HepG2 (cell line): ENCODE data around the gene RHOT2. TPM values are rescaled to one million over a fixed set of nuclear protein-coding genes. Genes with fewer than 3 reads are reported as not detected.
A peak's percentile ranks its signal among the peaks of the same experiment; 100 is the strongest.

Source experiments
- BRCA1 ChIP-seq: sonication (generic); formaldehyde crosslinking; IDR thresholded peaks from 2 replicates; pipeline ENCODE4 v1.4.0; 2020; ENCODE audit warnings: missing genetic modification reagents
- CHCHD3 ChIP-seq: sonication (generic); formaldehyde crosslinking; IDR thresholded peaks from 2 replicates; pipeline ENCODE4 v1.8.0; 2022; ENCODE audit warnings: mild to moderate bottlenecking, missing genetic modification reagents, moderate library complexity
- FOSL1 ChIP-seq: sonication (generic); formaldehyde crosslinking; IDR thresholded peaks from 2 replicates; pipeline ENCODE4 v1.9.0; 2021; ENCODE audit warnings: missing genetic modification reagents, borderline replicate concordance
- GATAD2A ChIP-seq: IDR thresholded peaks from 2 replicates; pipeline ENCODE4 v1.6.1; 2016
- KLF6 ChIP-seq: IDR thresholded peaks from 2 replicates; pipeline ENCODE4 v1.8.0; 2016; ENCODE audit warnings: missing biosample characterization, missing genetic modification reagents
- MAZ ChIP-seq, 2 experiments: sonication (generic) in 1 of 2; formaldehyde crosslinking in 1 of 2; IDR thresholded peaks; 2 replicates each; pipeline versions ENCODE4 v1.5.0 to v1.6.1; 2012 to 2020; ENCODE audit warnings: low read depth in 2 of 2, mild to moderate bottlenecking in 2 of 2, borderline replicate concordance in 1 of 2, improper control_type of control experiment in 1 of 2, low read length in 1 of 2, missing genetic modification reagents in 1 of 2, moderate library complexity in 1 of 2
- NCOA1 ChIP-seq: sonication (generic); formaldehyde crosslinking; IDR thresholded peaks from 2 replicates; pipeline ENCODE4 v1.9.0; 2021; ENCODE audit warnings: missing genetic modification reagents
- NCOR1 ChIP-seq: fragments of 200-600 bp; sonication (generic); IDR thresholded peaks from 2 replicates; pipeline ENCODE4 v1.7.0; 2017; ENCODE audit warnings: antibody characterized with exemption, low read length, borderline replicate concordance
- NPAS2 ChIP-seq: sonication (generic); formaldehyde crosslinking; IDR thresholded peaks from 2 replicates; pipeline ENCODE4 v1.8.0; 2022; ENCODE audit warnings: mild to moderate bottlenecking, missing genetic modification reagents, borderline replicate concordance
- ONECUT2 ChIP-seq: sonication (generic); formaldehyde crosslinking; IDR thresholded peaks from 2 replicates; pipeline ENCODE4 v1.4.0; 2020; ENCODE audit warnings: missing genetic modification reagents
- PRMT3 ChIP-seq: sonication (generic); formaldehyde crosslinking; IDR thresholded peaks from 2 replicates; pipeline ENCODE4 v1.8.1; 2022; ENCODE audit warnings: low read depth, mild to moderate bottlenecking, moderate library complexity, missing genetic modification reagents, borderline replicate concordance
- SP140L ChIP-seq: sonication (generic); formaldehyde crosslinking; IDR thresholded peaks from 2 replicates; pipeline ENCODE4 v1.4.0; 2020; ENCODE audit warnings: missing genetic modification reagents, borderline replicate concordance
- ZBTB25 ChIP-seq: IDR thresholded peaks from 2 replicates; pipeline ENCODE4 v1.6.1; 2018; ENCODE audit warnings: missing genetic modification reagents
- ZNF343 ChIP-seq: sonication (generic); formaldehyde crosslinking; IDR thresholded peaks from 2 replicates; pipeline ENCODE4 v1.4.0; 2020; ENCODE audit warnings: mild to moderate bottlenecking, missing genetic modification reagents
- ZNF607 ChIP-seq: sonication (generic); formaldehyde crosslinking; IDR thresholded peaks from 2 replicates; pipeline ENCODE4 v1.5.1; 2020; ENCODE audit warnings: missing genetic modification reagents, mild to moderate bottlenecking, borderline replicate concordance
- ZNF710 ChIP-seq: sonication (generic); formaldehyde crosslinking; IDR thresholded peaks from 2 replicates; pipeline ENCODE4 v1.5.0; 2020; ENCODE audit warnings: mild to moderate bottlenecking, missing genetic modification reagents, borderline replicate concordance
- ZNF75D ChIP-seq: sonication (generic); formaldehyde crosslinking; IDR thresholded peaks from 2 replicates; pipeline ENCODE4 v1.8.1; 2023; ENCODE audit warnings: missing genetic modification reagents, mild to moderate bottlenecking, borderline replicate concordance
- ZNF790 ChIP-seq: sonication (generic); formaldehyde crosslinking; IDR thresholded peaks from 2 replicates; pipeline ENCODE4 v1.8.0; 2022; ENCODE audit warnings: missing genetic modification reagents, mild to moderate bottlenecking, borderline replicate concordance
- ZNF841 ChIP-seq: sonication (generic); formaldehyde crosslinking; IDR thresholded peaks from 2 replicates; pipeline ENCODE4 v1.8.1; 2023; ENCODE audit warnings: missing genetic modification reagents, borderline replicate concordance
- ZNF878 ChIP-seq: sonication (generic); formaldehyde crosslinking; IDR thresholded peaks from 2 replicates; pipeline ENCODE4 v1.8.1; 2023; ENCODE audit warnings: mild to moderate bottlenecking, missing genetic modification reagents, moderate library complexity
- ZSCAN29 ChIP-seq: sonication (generic); formaldehyde crosslinking; conservative IDR thresholded peaks from 2 replicates; pipeline ENCODE4 v1.4.0; 2020; ENCODE audit warnings: mild to moderate bottlenecking, missing genetic modification reagents
- polyA plus RNA-seq, 8 experiments: library from polyadenylated mRNA; depleted of rRNA in 3 of 8; stranded (reverse) in 7 of 8; unstranded in 1 of 8; fragments of >200 nt; fragmentation: Illumina TruSeq in 4 of 8; extraction: Trizol in 4 of 8; gene quantifications; 2 replicates each; pipeline versions ENCODE4 v1.2.1 to v1.2.3, GENCODE V29; 2011 to 2016; ENCODE audit warnings: low read depth in 4 of 8, missing spikeins in 1 of 8, mixed read lengths in 1 of 8; ENCODE audit not compliant: insufficient read depth in 1 of 8
- total RNA-seq, 5 experiments: library from RNA; depleted of rRNA; stranded (reverse); fragments of >200 nt; fragmentation: Illumina TruSeq; extraction: Trizol; gene quantifications; 2 replicates each; pipeline ENCODE4 v1.2.3, GENCODE V29; 2016; ENCODE audit warnings: low read depth in 1 of 5
- TF ChIP-seq, protein P1 (sequence below): sonication (generic); formaldehyde crosslinking; IDR thresholded peaks from 2 replicates; pipeline ENCODE4 v1.4.0; 2020; ENCODE audit warnings: low read depth, mild to moderate bottlenecking, missing genetic modification reagents
- TF ChIP-seq, protein P2 (sequence below): IDR thresholded peaks from 2 replicates; pipeline ENCODE4 v1.6.1; 2018; ENCODE audit warnings: missing genetic modification reagents, mild to moderate bottlenecking, missing compliant biosample characterization

The RHOT2 gene
- total and polyA plus RNA-seq, 2 of the 13 experiments (the other 11 are each of a cell fraction or from before 2014, with no cell fraction given): 63.6 to 76.9 TPM

GRCh38 chr16:700684-701584 is 33.0 kb downstream of the RHOT2 start (continued):
- TF ChIP-seq ZBTB25 (CRISPR knock-in tag) (no peak), ZNF607 (peak; percentile 88), FOSL1 (CRISPR knock-in tag) (0 out of 2 replicates have a peak, but pooled peaks have one; percentile 10), PRMT3 (CRISPR knock-in tag) (peak; percentile 81; the same call in 1 of the 2 replicates), BRCA1 (peak; percentile 66; the same call in 1 of the 2 replicates), NCOR1 (no peak), ZNF343 (no peak), GATAD2A (CRISPR knock-in tag) (no peak), ZNF75D (CRISPR knock-in tag) (no peak), NCOA1 (CRISPR knock-in tag) (no peak), CHCHD3 (peak; percentile 73; the same call in 1 of the 2 replicates), SP140L (CRISPR knock-in tag) (no peak), ZNF878 (CRISPR knock-in tag) (no peak), NPAS2 (no peak), MAZ (IDR thresholded peaks at IDR 0.05; ENCODE audit: borderline replicate concordance, low read depth, low read length) (no peak), MAZ (CRISPR knock-in tag; IDR thresholded peaks at IDR 0.05; ENCODE audit: low read depth) (peak; percentile 61), ZNF790 (CRISPR knock-in tag) (peak; percentile 58; the same call in 1 of the 2 replicates), ZNF841 (CRISPR knock-in tag) (peak; percentile 88; the same call in 1 of the 2 replicates), KLF6 (CRISPR knock-in tag) (peak; percentile 97), ONECUT2 (no peak), ZNF710 (CRISPR knock-in tag) (no peak), ZSCAN29 (no peak)
- TF ChIP-seq, protein P1, sequence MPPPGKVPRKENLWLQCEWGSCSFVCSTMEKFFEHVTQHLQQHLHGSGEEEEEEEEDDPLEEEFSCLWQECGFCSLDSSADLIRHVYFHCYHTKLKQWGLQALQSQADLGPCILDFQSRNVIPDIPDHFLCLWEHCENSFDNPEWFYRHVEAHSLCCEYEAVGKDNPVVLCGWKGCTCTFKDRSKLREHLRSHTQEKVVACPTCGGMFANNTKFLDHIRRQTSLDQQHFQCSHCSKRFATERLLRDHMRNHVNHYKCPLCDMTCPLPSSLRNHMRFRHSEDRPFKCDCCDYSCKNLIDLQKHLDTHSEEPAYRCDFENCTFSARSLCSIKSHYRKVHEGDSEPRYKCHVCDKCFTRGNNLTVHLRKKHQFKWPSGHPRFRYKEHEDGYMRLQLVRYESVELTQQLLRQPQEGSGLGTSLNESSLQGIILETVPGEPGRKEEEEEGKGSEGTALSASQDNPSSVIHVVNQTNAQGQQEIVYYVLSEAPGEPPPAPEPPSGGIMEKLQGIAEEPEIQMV: no peak
- TF ChIP-seq, protein P2, sequence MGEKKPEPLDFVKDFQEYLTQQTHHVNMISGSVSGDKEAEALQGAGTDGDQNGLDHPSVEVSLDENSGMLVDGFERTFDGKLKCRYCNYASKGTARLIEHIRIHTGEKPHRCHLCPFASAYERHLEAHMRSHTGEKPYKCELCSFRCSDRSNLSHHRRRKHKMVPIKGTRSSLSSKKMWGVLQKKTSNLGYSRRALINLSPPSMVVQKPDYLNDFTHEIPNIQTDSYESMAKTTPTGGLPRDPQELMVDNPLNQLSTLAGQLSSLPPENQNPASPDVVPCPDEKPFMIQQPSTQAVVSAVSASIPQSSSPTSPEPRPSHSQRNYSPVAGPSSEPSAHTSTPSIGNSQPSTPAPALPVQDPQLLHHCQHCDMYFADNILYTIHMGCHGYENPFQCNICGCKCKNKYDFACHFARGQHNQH (CRISPR knock-in tag): no peak
